RCC 7860 (cell line): ENCODE data around the gene MMP26.

Source experiments
- DNase-seq: peaks from one replicate; pipeline ENCODE4 v3.0.0-alpha.2; 2015; ENCODE audit warnings: low spot score
- FAIRE-seq: peaks from 2 replicates; lab custom pipeline; 2012; peaks lifted over from hg19 to GRCh38; lab: Jason Lieb, UNC

Gene MMP26

DNA sequence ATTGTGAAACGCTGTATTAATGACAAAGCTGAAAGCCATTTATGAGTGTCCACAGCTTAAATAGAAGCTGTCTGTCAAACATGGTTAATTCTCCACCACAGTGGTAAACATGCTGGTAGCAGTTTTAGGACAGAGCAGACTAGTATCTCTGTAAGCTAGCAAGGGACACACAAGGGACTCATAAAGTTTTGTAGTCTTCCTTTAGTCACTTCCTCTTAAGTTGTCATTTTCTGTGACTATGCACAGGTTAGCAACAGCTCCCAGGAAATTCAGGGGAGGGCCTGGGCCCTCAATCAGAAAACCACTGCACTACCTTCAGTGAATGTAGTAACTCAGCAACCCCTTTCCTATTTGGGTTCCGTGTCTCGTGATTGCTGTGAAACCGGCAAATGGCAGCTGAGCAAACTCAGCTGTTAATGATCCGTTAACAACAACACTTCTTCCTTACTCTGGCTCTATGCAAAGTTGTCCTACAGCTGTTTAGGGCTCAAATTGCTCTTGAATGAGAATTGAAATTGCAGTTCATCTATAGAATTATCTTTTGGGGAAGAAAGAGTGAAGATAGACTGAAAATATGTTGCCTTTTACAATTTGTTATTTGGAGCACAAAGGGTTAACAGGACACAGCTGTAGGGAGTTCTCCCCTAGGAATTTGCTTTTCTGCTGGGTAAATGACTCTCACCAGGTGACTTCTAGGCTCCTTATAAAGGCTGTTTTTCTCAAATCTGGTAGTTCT lies at the start of gene MMP26:
MMP26 (plus strand) TSS at position 731 of the 736 bp plus-strand sequence.
- DNase-seq: no peak
- FAIRE-seq: no peak

- FAIRE-seq (no peak), DNase-seq (no peak)
These were observed 45.7 kb upstream of the MMP26 start for GRCh38 chr11:4658629-4659445.

GRCh38 chr11:4662876-4663275 lies 41.7 kb upstream of the MMP26 start:
- DNase-seq: no peak
- FAIRE-seq: no peak

GRCh38 chr11:4664183-4664582 lies 40.4 kb upstream of the MMP26 start:
- FAIRE-seq (no peak), DNase-seq (no peak)

DNA sequence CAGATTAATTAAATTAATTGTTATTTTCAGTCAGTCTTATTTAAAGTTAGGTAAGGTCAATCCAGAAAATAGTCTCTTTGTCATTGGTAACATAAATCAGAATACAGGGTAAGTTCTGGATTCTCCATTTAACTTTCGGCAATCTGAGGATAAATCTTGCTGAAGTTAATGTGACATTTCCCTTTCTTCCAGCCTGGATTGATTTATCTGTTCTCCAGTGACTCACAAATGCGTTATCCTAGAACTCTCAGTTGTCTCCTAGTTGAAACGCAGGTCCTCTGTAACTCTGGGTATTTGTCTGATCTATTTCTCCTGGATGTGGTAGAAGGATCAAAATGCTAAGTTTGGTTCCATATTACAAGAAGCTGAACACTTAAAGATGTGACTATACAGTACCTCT lies 39.8 kb upstream of the MMP26 start:
- no peak for DNase-seq
- FAIRE-seq: no peak

DNA sequence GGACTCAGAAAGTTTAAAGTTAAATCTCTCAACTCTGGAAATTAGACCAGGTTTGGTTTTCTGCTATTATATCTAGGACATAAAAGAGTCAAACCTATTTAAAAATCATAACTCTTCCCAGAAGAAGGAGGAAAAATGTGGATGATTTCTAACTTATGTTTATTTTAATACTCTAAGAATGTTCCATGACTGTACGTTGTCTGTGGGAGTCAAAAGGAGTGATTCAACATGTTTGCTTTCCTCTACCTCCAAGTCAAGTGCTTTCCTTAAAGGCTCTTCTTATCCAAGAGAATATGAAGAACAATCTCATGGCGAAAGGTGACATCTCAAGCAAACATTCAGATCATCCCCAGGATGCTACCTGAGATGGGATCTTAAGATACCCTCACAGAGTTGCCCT lies 39.2 kb upstream of the MMP26 start:
- DNase-seq (no peak), FAIRE-seq (no peak)

DNA sequence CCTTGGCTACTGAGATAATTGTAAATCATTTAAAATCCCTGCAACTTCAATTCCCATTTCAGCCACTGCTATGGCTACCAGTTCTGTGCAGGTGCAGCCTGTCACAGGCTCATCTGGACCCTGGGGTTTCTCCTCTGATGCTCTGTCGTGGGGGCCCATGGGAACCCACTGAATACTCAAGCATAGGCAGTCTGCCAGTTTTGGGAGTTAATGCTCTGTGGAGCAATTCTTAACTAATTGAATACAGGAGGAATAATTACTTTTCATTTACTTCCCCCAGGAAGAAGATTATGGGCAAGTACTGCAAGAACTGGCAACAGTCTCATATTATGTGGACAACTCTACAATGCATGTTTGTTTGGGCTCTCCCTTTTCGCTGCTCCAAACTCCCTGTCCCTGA lies 32.8 kb upstream of the MMP26 start:
- FAIRE-seq: no peak

GRCh38 chr11:4672470-4672869 lies 32.1 kb upstream of the MMP26 start:
- no peak for DNase-seq
- FAIRE-seq: no peak

More for the DNA sequence above, 32.8 kb upstream of the MMP26 start:
- no peak for DNase-seq

GRCh38 chr11:4673781-4674180 lies 30.8 kb upstream of the MMP26 start:
- no peak for FAIRE-seq
- no peak for DNase-seq

DNA sequence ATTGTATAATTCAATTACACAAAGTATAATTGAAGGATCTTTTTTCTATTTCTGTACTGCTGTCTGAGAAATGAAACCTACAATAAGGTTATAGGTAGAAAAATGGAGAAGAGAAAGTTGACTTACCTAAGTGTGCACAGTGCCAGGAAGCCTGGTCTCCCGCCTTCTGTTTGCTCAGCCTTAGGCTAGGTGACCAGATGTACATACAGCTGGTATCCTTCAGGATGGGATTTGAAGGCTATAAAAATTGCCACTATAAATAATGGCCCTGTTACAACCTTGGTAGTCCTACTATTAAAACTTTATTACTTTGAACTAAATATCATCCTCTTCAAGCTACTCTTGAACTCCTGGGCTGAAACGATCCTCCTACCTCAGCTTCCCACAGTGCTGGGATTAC lies 26.6 kb upstream of the MMP26 start:
- FAIRE-seq: no peak
- DNase-seq: no peak

DNA sequence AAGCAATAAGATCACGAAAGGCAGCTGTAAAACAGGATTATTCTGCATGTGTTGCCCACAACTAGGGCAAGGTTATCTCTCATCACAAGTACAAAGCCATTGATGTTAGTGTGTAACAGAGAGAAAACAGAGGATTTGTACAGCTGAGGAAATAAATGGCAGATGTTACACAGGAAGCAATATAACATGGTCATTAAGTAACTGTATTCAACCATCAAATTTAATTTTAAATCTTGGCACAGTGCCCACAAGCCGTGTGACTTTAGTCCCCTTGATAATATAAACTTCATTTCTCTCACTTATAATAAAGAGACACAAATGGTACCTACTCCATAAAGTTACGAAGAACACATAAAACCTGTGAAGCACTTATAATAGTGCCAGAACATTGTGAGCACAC lies 24.2 kb upstream of the MMP26 start:
- no peak for FAIRE-seq
- DNase-seq: no peak

- DNase-seq (no peak), FAIRE-seq (no peak)
These were observed 21.8 kb upstream of the MMP26 start for GRCh38 chr11:4682623-4683419.

GRCh38 chr11:4684631-4685285 lies 19.8 kb upstream of the MMP26 start:
- no peak for FAIRE-seq
- no peak for DNase-seq

DNA sequence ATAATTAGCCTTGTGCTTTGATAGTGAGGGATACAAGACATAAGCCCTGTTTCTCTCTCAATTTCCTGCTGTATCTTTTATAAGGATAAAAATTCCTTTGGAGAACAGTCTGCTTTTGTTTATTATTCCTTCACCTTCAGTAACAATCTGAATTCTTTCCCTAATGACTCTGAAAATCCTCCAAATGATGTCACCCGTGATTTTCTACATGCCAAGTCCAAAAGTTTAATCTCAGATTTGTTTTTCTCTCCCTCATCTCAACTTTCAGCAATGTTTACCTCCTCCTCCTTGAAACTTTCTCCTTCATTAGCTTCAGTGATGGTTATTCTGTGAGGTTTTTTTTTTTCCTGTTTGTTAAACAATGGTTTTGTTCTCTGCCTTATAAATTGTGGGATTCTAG lies 9.1 kb upstream of the MMP26 start:
- FAIRE-seq: no peak
- no peak for DNase-seq

GRCh38 chr11:4697585-4697984 lies 7.0 kb upstream of the MMP26 start, which contains the start of gene OR51E2:
TSS of gene OR51E2 (minus strand) at chr11:4697853. CDS start at chr11:4682711, 15,142 bp downstream.
- DNase-seq: no peak
- no peak for FAIRE-seq

DNA sequence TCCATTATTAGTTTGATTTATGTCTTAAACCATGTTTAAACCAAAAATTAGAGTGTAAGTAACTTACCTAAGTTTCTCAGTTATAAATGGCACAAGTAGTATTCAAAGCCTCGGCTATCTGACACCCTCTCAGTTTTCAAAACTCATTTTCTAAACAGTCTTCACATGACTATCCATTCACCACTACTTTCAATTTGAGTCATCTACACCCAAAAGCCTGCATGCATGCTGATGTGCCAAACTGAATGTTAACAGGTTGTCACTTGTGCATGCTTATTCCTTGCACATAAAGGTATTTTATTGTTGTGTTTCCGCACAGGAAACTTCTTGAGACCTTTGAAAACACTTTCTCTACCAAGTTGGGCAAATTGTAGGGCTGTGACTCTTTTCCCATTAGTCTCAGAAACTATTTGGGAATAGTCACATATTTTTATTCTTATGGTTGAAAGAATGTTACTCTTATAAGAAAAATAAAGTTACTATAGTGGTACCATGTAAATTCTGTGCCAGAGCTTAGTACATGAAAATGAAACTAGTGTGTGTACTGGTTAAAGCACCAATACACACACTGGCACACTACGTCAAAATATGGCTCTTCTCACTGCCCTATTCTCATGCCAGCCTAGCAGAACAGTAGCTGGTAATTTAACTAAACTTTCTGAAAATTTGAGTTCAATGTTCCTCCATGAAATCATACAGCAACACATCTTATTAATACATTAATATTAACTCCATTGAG lies 4.7 kb upstream of the MMP26 start:
- no peak for DNase-seq
- FAIRE-seq: no peak

- DNase-seq: no peak
- no peak for FAIRE-seq
These were observed 4.2 kb upstream of the MMP26 start for GRCh38 chr11:4700436-4700820.

GRCh38 chr11:4704790-4705334 lies 278 bp downstream of the MMP26 start:
- FAIRE-seq (no peak), DNase-seq (no peak)

- no peak for FAIRE-seq
- no peak for DNase-seq
These were observed 8.7 kb downstream of the MMP26 start for GRCh38 chr11:4713241-4713640.

DNA sequence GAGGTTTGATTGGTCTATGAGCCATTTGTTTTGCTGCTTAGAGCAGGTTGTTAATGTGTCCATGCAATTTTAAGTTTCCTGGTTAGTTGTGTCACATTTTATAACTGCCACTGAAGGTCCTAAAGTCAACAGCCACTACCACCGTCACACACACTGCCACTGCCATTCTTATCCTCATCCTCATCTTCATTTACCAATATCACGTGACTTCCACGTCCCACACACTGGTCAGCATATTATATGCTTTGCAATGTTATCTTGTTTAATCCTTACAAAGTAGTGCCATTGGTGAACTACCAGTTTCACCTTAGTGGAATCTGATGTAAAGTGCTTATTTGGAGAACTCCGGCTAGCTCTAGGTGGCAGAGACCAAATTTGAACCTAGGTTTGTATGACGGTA lies 9.7 kb downstream of the MMP26 start:
- no peak for DNase-seq
- FAIRE-seq: no peak
